Prostate gland (tissue), 2 donors: ENCODE data around the gene DTNB. TPM values are rescaled to one million over a fixed set of nuclear protein-coding genes. Genes with fewer than 3 reads are reported as not detected.
A peak's percentile ranks its signal among the peaks of the same experiment; 100 is the strongest.
"Not testable (repeated sequence)": the region's sequence is repeated elsewhere in the genome, so short reads cannot be mapped to it uniquely, and the experiment has no call there.

ENCODE experiments used
- DNase-seq: peaks from one replicate; pipeline ENCODE4 v3.0.0-alpha.2; 2019; ENCODE audit warnings: low spot score
- H3K27ac ChIP-seq, 2 donors: fragments of 200-600 bp; sonication (generic); 2 replicates each; pipeline ENCODE4 v1.5.1; 2017 to 2019
- H3K27me3 ChIP-seq: fragments of 200-600 bp; sonication (generic); replicated peaks from 2 replicates; pipeline ENCODE4 v1.5.1; 2019; ENCODE audit not compliant: insufficient read depth
- H3K36me3 ChIP-seq, 2 donors: fragments of 200-600 bp; sonication (generic); 1 replicate in 1 of 2; 2 replicates in 1 of 2; pipeline versions ENCODE4 v1.5.1 to v1.8.1; 2017 to 2019
- H3K4me1 ChIP-seq: fragments of 200-600 bp; sonication (generic); replicated peaks from 2 replicates; pipeline ENCODE4 v1.5.1; 2019
- H3K4me3 ChIP-seq, 2 donors: fragments of 200-600 bp; sonication (generic); 2 replicates each; pipeline ENCODE4 v1.5.1; 2017 to 2019
- H3K9me3 ChIP-seq: fragments of 200-600 bp; sonication (generic); 2 replicates; pipeline ENCODE4 v1.5.1; 2017
- POLR2A ChIP-seq: fragments of 450-650 bp; IDR thresholded peaks from one replicate; pipeline ENCODE4 v1.6.1; 2016; ENCODE audit warnings: antibody characterized with exemption, mild to moderate bottlenecking
- POLR2AphosphoS5 ChIP-seq: sonication (generic); formaldehyde crosslinking; IDR thresholded peaks from one replicate; pipeline ENCODE4 v1.6.1; 2017; ENCODE audit warnings: antibody characterized with exemption
- WGBS: methylation state at CpG from one replicate; pipeline ENCODE4 v1.1.5; 2018; 5-methylcytosine and 5-hydroxymethylcytosine counted together
- intact Hi-C: fragments of 100-400 bp; cut with DNase I; formaldehyde crosslinking; loops from one replicate; pipeline ENCODE4 v1.14.2; 2022
- total RNA-seq, 2 donors: library from RNA; depleted of rRNA; stranded (reverse); fragments of >200 nt; gene quantifications; one replicate each; pipeline ENCODE4 v1.1.0, GENCODE V29; 2016
- TF ChIP-seq, protein P1 (sequence below), 4 experiments: fragments of 200-600 bp in 2 of 4; fragments of 450-650 bp in 2 of 4; sonication (generic) in 2 of 4; IDR thresholded peaks; 1 replicate in 3 of 4; 2 replicates in 1 of 4; pipeline ENCODE4 v1.5.1; 2016 to 2019; ENCODE audit warnings: antibody characterized with exemption in 4 of 4, mild to moderate bottlenecking in 2 of 4, moderate library complexity in 2 of 4

DTNB gene
- total RNA-seq, 2 donors from 2014 or later, result 47.0 to 61.9 TPM

DNA sequence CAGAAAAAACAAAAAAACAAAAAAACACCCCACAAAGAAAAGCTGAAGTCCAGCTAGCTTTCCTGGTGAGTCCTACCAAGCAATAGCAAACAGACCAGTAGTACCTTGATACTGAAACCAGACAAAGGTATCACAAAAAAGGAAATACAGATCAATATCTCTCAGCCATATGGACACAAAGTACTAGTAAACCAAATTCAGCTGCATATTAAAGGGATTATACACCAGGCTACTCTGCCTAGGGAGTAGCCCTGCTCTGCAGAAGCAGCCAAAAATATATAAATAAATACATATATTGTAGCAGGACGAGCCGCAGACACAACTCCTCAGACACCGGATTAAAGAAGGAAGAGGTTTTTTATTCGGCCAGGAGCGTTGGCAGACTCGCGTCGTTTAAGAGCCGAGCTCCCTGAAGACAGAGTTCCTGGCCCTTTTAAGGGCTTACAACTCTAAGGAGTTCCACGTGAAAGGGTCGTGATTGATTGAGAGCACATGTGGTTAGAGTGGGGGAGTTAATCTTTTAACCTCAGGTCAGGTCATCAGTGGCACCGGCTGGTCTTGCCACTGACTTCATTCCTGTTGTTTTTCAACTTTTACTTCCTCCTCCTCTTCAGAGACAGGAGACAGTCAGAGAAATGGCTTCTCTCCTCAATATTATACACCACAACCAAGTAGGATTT is 38.4 kb upstream of the DTNB start:
- intact Hi-C loops, result no loop called here
- Histone ChIP-seq H3K4me3 (peak overlapping the region in 1 of 2 donors; percentile 8), H3K27ac (peak overlapping the region; percentile 11 to 67), H3K9me3 (no peaks in the 10 kb centered on the region), H3K36me3 (no peaks in the 10 kb centered on the region), H3K27me3 (no peaks in the 10 kb centered on the region), H3K4me1 (no peaks in the 10 kb centered on the region)
- WGBS, result 12% methylated on average over 12 of the region's 12 CpGs
- DNase-seq, result no peak
- TF ChIP-seq, protein P1, sequence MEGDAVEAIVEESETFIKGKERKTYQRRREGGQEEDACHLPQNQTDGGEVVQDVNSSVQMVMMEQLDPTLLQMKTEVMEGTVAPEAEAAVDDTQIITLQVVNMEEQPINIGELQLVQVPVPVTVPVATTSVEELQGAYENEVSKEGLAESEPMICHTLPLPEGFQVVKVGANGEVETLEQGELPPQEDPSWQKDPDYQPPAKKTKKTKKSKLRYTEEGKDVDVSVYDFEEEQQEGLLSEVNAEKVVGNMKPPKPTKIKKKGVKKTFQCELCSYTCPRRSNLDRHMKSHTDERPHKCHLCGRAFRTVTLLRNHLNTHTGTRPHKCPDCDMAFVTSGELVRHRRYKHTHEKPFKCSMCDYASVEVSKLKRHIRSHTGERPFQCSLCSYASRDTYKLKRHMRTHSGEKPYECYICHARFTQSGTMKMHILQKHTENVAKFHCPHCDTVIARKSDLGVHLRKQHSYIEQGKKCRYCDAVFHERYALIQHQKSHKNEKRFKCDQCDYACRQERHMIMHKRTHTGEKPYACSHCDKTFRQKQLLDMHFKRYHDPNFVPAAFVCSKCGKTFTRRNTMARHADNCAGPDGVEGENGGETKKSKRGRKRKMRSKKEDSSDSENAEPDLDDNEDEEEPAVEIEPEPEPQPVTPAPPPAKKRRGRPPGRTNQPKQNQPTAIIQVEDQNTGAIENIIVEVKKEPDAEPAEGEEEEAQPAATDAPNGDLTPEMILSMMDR (IDR thresholded peaks at IDR 0.05), result no peak
- peak; percentile 9 for TF ChIP-seq POLR2AphosphoS5
- no peak for TF ChIP-seq POLR2A

GRCh38 chr2:25710750-25711149 is 37.4 kb upstream of the DTNB start:
- Histone ChIP-seq H3K27ac (no peak overlapping the region), H3K4me3 (no peak overlapping the region), H3K36me3 (no peaks in the 10 kb centered on the region), H3K27me3 (no peaks in the 10 kb centered on the region), H3K9me3 (no peaks in the 10 kb centered on the region), H3K4me1 (no peaks in the 10 kb centered on the region)
- TF ChIP-seq POLR2A (no peak), POLR2AphosphoS5 (no peak)
- TF ChIP-seq, protein P1 (IDR thresholded peaks at IDR 0.05), result no peak
- no peak for DNase-seq
- intact Hi-C loops, result no loop called here
- 90% methylated on average over 3 of the region's 3 CpGs for WGBS

DNA sequence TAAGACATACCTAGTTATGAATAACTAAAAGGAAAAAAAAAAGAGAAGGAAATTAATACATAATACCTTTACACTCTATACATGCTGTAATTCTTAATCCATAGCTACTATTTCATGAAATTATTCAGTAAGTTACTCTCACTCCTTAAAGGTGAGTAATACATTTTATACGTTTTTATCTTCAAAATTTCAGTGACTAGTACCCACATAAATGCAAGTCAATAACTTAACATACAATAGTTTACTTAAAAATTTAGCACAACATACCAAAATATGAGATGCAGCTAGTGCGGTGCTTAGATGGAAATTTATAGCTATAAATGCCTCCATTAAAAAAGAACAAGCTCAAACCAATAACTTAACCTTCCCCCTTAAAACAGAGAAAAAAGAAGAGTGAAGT is 36.0 kb upstream of the DTNB start:
- no peaks in the 10 kb centered on the region for H3K27me3 ChIP-seq
- 92% methylated on average over 2 of the region's 2 CpGs for WGBS

GRCh38 chr2:25707927-25708590 is 34.7 kb upstream of the DTNB start:
- H3K27me3 ChIP-seq, result no peaks in the 10 kb centered on the region
- 63% methylated on average over 5 of the region's 5 CpGs for WGBS
- no peak for DNase-seq
- H3K9me3 ChIP-seq, result no peaks in the 10 kb centered on the region
- no peak overlapping the region for H3K27ac ChIP-seq
- intact Hi-C loops, result no loop called here
- TF ChIP-seq, protein P1 (IDR thresholded peaks at IDR 0.05), result no peak
- no peak for TF ChIP-seq POLR2A
- no peak for TF ChIP-seq POLR2AphosphoS5
- no peaks in the 10 kb centered on the region for H3K36me3 ChIP-seq
- H3K4me3 ChIP-seq, result no peak overlapping the region
- H3K4me1 ChIP-seq, result no peaks in the 10 kb centered on the region

More for the DNA sequence above, 36.0 kb upstream of the DTNB start:
- no peak overlapping the region for H3K4me3 ChIP-seq
- intact Hi-C loops, result no loop called here
- no peaks in the 10 kb centered on the region for H3K4me1 ChIP-seq
- no peak for DNase-seq
- H3K9me3 ChIP-seq, result no peaks in the 10 kb centered on the region
- TF ChIP-seq POLR2A, result no peak
- no peaks in the 10 kb centered on the region for H3K36me3 ChIP-seq
- no peak overlapping the region for H3K27ac ChIP-seq

DNA sequence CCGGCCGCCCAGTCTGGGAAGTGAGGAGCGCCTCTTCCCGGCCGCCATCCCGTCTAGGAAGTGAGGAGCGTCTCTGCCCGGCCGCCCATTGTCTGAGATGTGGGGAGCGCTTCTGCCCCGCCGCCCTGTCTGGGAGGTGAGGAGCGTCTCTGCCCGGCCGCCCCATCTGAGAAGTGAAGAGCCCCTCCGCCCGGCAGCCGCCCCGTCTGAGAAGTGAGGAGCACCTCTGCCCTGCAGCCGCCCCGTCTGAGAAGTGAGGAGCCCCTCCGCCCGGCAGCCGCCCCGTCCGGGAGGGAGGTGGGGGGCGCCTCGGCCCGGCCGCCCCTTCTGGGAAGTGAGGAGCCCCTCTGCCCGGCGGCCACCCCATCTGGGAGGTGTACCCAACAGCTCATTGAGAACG is 32.2 kb upstream of the DTNB start:
- H3K27ac ChIP-seq, H3K27me3 ChIP-seq, intact Hi-C loops, H3K36me3 ChIP-seq, DNase-seq, H3K9me3 ChIP-seq, H3K4me3 ChIP-seq, H3K4me1 ChIP-seq: not testable (repeated sequence)
- 93% methylated on average over 33 of the region's 33 CpGs for WGBS

DNA sequence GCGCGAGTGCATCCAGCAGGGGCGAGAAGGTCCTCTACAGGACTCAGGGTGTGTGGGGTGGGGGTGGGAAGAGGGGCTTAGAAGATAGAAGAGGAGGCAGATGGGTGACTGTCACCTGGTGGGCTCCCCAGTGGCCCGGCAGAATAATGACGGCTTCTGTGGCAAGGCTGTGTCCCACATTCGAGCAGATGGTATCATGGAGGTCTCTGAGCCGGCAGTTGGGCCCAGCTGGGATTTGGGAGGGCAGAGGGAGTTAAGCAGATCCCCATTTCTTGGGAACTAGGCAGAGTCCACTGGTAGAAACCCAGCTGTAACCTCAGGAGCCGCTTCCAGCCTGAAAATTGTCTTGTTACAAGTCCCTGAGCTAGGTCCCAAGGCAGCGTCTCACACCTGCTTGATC is 28.4 kb upstream of the DTNB start:
- intact Hi-C loops, result no loop called here
- TF ChIP-seq POLR2AphosphoS5, result no peak
- TF ChIP-seq, protein P1 (IDR thresholded peaks at IDR 0.05), result no peak
- no peak for TF ChIP-seq POLR2A
- no peak for DNase-seq

More for the DNA sequence above, 28.4 kb upstream of the DTNB start:
- H3K27ac ChIP-seq, result no peak overlapping the region
- no peaks in the 10 kb centered on the region for H3K4me1 ChIP-seq
- no peak overlapping the region for H3K4me3 ChIP-seq
- no peaks in the 10 kb centered on the region for H3K9me3 ChIP-seq
- H3K36me3 ChIP-seq, result no peaks in the 10 kb centered on the region
- H3K27me3 ChIP-seq, result no peaks in the 10 kb centered on the region
- WGBS, result 92% methylated on average over 9 of the region's 9 CpGs
